ACHN (cell line): ENCODE measurements around the gene EFCAB11.
"Not testable (repeated sequence)": the region's sequence is repeated elsewhere in the genome, so short reads cannot be mapped to it uniquely, and the experiment has no call there.

ENCODE experiments used
- DNase-seq: peaks from one replicate; pipeline ENCODE4 v3.0.0-alpha.2; 2015
- in situ Hi-C: cut with HindIII; loops from 2 replicates; pipeline ENCODE4 v1.10.0; 2017; ENCODE audit warnings: low sequenced_read_pairs, low pct_ligation_motif_present, low pct_unique_long_range_greater_than_20kb

EFCAB11 gene

GRCh38 chr14:89892953-89893352, 61.6 kb downstream of the EFCAB11 start:
- in situ Hi-C loops: no loop called here
- no peak for DNase-seq

GRCh38 chr14:89891721-89892120, 62.8 kb downstream of the EFCAB11 start:
- in situ Hi-C loops, DNase-seq: not testable (repeated sequence)

- no peak for DNase-seq
- in situ Hi-C loops: no loop called here
Measured at GRCh38 chr14:89891055-89891454, 63.5 kb downstream of the EFCAB11 start.

- in situ Hi-C loops: no loop called here
Measured at GRCh38 chr14:89890589-89890988, 63.9 kb downstream of the EFCAB11 start.

GRCh38 chr14:89889626-89890025, 64.9 kb downstream of the EFCAB11 start:
- DNase-seq: no peak
- in situ Hi-C loops: no loop called here

More at GRCh38 chr14:89890589-89890988, 63.9 kb downstream of the EFCAB11 start:
- no peak for DNase-seq

- in situ Hi-C loops: no loop called here
- no peak for DNase-seq
Measured at GRCh38 chr14:89884761-89885160, 69.8 kb downstream of the EFCAB11 start.

GRCh38 chr14:89881839-89882238, 72.7 kb downstream of the EFCAB11 start:
- DNase-seq: no peak
- in situ Hi-C loops: no loop called here

GRCh38 chr14:89874091-89874490, 80.4 kb downstream of the EFCAB11 start:
- in situ Hi-C loops: not testable (repeated sequence)

GRCh38 chr14:89870316-89870715, 84.2 kb downstream of the EFCAB11 start:
- in situ Hi-C loops: no loop called here
- no peak for DNase-seq

More at GRCh38 chr14:89874091-89874490, 80.4 kb downstream of the EFCAB11 start:
- DNase-seq: not testable (repeated sequence)

- no peak for DNase-seq
- in situ Hi-C loops: no loop called here
Measured at GRCh38 chr14:89869606-89870005, 84.9 kb downstream of the EFCAB11 start.

GRCh38 chr14:89866458-89866857, 88.1 kb downstream of the EFCAB11 start:
- DNase-seq: no peak
- in situ Hi-C loops: no loop called here

GRCh38 chr14:89865153-89865552, 89.4 kb downstream of the EFCAB11 start:
- in situ Hi-C loops: no loop called here
- DNase-seq: no peak

- DNase-seq: no peak
- in situ Hi-C loops: no loop called here
Measured at GRCh38 chr14:89862856-89863255, 91.7 kb downstream of the EFCAB11 start.

- in situ Hi-C loops: no loop called here
- DNase-seq: no peak
Measured at GRCh38 chr14:89861630-89862029, 92.9 kb downstream of the EFCAB11 start.

- in situ Hi-C loops: no loop called here
- DNase-seq: no peak
Measured at GRCh38 chr14:89858089-89858488, 96.4 kb downstream of the EFCAB11 start.

GRCh38 chr14:89856871-89857345, 97.6 kb downstream of the EFCAB11 start:
- DNase-seq: no peak
- in situ Hi-C loops: no loop called here

- in situ Hi-C loops: no loop called here
- DNase-seq: no peak
Measured at GRCh38 chr14:89855961-89856656, 98.4 kb downstream of the EFCAB11 start.

GRCh38 chr14:89853936-89854693, 100.4 kb downstream of the EFCAB11 start:
- in situ Hi-C loops: no loop called here
- no peak for DNase-seq

GRCh38 chr14:89851106-89851505, 103.4 kb downstream of the EFCAB11 start:
- in situ Hi-C loops: no loop called here
- DNase-seq: no peak

GRCh38 chr14:89849931-89850330, 104.6 kb downstream of the EFCAB11 start:
- in situ Hi-C loops: no loop called here

More at GRCh38 chr14:89849931-89850330, 104.6 kb downstream of the EFCAB11 start:
- no peak for DNase-seq
